IMR-90 (cell line): ENCODE data around the gene CDIP1.

Experiments
- CEBPB ChIP-seq: IDR thresholded peaks from 2 replicates; pipeline ENCODE4 v1.6.1; 2012; ENCODE audit warnings: low read depth, low read length, improper control_type of control experiment
- CHD1 ChIP-seq: IDR thresholded peaks from 2 replicates; pipeline ENCODE4 v1.6.1; 2012; ENCODE audit warnings: low read depth, low read length, improper control_type of control experiment
- CTCF ChIP-seq: conservative IDR thresholded peaks from 2 replicates; pipeline ENCODE4 v1.5.1; 2012; ENCODE audit warnings: mild to moderate bottlenecking, low read depth, low read length, improper control_type of control experiment
- MAZ ChIP-seq: IDR thresholded peaks from 2 replicates; pipeline ENCODE4 v1.6.1; 2012; ENCODE audit warnings: low read depth, mild to moderate bottlenecking, low read length, improper control_type of control experiment, moderate library complexity, borderline replicate concordance
- POLR2A ChIP-seq: IDR thresholded peaks from 2 replicates; pipeline ENCODE4 v1.6.1; 2012; ENCODE audit warnings: mild to moderate bottlenecking, low read depth, low read length
- SMC3 ChIP-seq: fragments of 150-350 bp; IDR thresholded peaks from 2 replicates; pipeline ENCODE4 v1.6.1; 2016; ENCODE audit warnings: low read depth, mild to moderate bottlenecking, antibody characterized with exemption, low read length, moderate library complexity
- USF2 ChIP-seq: fragments of 150-350 bp; IDR thresholded peaks from 2 replicates; pipeline ENCODE4 v1.6.1; 2017; ENCODE audit warnings: mild to moderate bottlenecking, antibody characterized with exemption, low read length, low read depth

- TF ChIP-seq CTCF (no peak), USF2 (no peak), POLR2A (no peak), SMC3 (no peak), CHD1 (no peak), MAZ (no peak), CEBPB (no peak)
Observed at GRCh38 chr16:4491898-4492297, 46.7 kb downstream of the CDIP1 start.
